HG02973 (cell line): ENCODE measurements around the gene BBS2.
"Not testable (repeated sequence)": the region's sequence is repeated elsewhere in the genome, so short reads cannot be mapped to it uniquely, and the experiment has no call there.

Experiments
- ATAC-seq: cut with Tn5 transposase; IDR thresholded peaks from one replicate; pipeline ENCODE4 v1.9.1; 2021; ENCODE audit warnings: moderate library complexity; ENCODE audit not compliant: unreplicated experiment

BBS2 gene

DNA sequence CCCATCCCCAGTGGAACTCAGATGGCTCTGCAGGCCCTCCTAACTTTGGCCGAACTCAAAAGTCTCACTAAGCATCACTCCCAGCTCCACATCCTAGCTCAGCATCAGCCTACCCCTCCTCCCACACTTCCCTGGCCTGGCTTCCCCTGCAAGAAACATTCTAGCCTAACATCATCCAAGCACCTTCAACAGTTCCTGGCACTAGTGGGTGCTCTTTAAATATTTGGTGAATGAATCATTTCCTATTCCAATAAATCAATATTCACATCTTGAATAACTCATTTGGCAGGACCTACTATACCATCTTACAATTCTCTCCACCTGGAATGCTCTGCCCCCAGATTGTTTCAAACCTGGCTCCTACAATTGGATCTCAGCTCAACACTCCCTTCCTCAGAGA, 11.0 kb upstream of the BBS2 start:
- ATAC-seq = no peak

DNA sequence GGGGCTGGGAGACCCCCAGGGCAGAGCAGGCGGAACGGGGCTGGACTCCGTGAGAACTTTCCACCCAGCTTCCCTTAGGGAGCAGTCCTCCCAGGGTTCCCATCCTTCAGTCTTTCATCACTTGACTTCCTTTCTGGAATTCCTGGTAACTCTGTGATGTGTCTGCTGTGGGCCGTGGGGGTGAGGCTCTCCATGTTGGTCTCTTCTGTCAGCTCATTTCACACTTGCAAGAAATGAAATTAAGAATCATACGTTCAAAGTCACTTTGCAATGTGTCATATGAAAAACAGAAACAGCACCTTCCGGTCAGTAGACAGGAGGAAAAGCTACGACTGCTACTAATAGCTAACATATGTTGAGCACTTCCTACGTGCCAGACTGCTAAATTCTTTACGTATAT, 5.4 kb upstream of the BBS2 start:
- no peak for ATAC-seq

DNA sequence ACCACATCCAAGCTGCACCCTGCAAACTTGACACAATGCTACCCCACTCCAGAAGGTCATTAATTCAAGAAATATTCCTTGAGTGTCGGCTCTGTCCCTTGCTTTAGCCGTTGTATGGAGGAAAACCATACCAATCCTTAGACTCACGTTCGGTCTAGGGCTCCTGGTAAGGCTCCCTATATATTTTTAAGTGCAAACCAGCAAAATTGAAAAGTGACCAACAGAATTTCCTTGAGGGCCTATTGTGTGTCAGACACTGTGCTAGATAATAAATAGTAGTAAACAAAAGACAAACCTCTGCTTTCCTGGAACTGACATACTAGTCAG, 390 bp upstream of the BBS2 start:
- no peak for ATAC-seq

DNA sequence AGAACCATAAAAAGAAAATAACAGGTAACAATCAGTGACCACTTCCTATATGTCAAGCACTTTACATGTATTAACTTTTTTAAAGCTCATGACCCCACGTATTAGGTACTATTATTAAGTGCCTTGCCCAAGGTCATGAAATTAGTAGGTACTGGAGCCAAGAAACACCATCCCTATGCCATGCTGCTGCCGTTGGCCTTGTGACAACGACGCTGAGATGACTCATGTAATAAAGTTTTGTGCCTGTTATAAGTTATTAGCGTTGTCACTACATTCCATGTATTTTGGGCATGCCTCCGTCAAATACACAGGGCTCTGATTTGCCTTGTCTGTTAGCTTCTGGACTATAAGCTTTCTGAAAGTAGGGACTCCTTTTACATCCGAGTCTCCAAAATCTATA, 1.4 kb downstream of the BBS2 start:
- ATAC-seq = no peak

DNA sequence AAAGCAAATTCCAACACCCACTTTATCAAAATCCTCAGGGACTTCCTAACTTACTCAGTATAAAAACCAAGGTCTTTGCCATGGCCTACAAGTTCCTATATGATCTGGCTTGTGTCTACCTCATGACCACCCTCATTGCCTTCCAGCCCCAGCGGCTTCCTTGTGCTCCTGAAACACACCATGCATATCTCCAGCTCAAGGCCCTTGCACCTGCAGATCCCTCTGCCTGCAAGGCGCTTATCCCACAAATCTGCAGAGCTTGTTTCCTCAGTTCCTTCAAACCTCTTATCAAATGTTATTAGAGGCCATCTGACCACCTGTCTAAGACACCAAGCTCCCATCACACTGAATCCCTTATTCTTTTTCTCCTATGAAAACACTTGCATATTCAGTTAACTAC, 2.6 kb downstream of the BBS2 start:
- no peak for ATAC-seq

DNA sequence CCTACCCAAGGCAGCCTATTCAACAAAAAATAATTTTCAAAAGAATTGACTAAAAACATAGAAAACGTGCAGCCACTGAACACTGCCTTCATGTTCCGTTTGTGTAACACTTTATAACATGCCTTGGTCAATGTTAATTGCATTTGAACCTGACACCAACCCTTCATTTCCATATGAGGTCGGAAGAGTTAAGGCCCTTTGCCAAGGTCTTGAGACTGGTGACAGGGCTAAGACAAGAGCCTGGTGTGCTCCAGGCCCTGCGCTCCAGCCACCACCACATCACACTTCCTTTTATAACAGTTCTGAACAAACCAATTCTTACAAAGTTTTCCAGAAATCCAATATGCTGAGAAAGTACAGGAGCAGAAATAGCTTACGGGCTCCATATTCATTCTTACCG, 4.2 kb downstream of the BBS2 start:
- ATAC-seq = no peak

GRCh38 chr16:56514845-56515244, 5.0 kb downstream of the BBS2 start:
- no peak for ATAC-seq

GRCh38 chr16:56513972-56514371, 5.9 kb downstream of the BBS2 start:
- no peak for ATAC-seq

DNA sequence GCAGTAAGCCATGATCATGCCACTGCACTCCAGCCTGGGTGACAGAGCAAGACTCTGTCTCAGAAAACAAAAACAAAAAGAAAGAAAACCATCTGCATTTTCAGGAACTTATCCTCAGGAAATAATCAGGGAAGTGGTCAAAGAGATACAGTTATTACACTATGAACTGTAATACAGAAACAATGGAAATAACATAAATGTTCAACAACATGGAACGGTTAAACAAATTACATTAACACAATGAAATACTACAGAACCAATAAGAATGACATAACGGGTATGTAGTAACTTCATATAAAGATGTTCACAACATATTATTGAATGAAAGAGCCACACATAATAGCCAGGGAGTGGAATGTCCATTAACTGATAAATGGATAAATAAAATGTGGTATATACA, 6.7 kb downstream of the BBS2 start:
- no peak for ATAC-seq

DNA sequence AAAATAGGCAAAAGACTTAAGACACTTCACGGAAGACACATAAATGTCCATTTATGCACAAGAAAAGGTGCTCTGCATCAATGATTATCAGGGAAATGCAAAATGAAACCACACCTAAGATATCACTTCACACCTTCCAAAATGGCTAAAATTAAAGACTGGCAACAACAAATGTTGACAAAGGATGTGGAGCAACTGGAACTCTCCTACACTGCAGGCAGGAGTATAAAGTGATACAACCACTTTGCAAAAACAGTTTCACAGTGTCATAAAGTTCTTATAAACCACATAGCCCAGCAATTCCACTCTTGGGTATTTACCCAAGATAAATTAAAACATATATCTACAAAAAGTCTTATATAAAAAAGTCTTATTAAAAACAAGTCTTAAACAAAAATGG, 7.8 kb downstream of the BBS2 start:
- no peak for ATAC-seq

DNA sequence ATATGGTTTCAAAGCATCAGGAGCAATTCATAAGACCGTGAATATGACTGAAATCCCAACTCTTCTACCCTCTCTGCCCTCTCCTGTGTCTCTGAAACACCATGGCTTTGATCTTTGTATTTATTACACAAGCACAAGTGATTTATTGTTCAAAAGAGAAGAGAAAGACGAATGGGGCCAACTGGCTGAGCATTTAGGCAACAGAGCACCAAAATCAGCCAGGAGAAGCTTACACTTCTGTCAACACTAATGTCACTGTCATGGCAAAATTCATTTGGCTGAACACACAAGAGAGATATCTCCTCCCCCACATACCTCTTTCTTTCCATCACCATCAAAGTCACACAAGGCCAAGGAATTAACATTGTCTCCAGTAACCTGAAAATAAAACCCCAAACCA, 9.3 kb downstream of the BBS2 start:
- no peak for ATAC-seq

DNA sequence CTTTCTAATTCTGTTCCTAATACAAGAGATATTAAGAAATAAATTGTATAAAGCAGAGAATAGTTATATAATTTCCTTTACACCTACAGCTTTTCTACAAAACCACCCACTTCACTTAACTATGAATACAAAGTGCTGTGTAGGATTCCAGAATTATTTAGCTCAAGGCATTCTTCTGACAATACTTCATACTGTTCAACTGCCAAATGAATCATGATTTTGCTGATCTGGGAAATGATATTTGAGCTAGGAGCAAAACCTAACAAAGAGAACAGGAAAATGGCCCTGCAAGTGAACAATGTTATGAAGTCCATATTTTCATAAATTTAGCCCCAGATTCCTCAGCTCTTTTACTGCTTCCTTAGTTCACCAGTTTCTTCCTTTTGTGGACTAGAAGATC, 12.9 kb downstream of the BBS2 start:
- no peak for ATAC-seq

GRCh38 chr16:56505181-56505580, 14.6 kb downstream of the BBS2 start:
- no peak for ATAC-seq

- ATAC-seq = no peak
Observed at GRCh38 chr16:56493815-56494214, 26.0 kb downstream of the BBS2 start.

- no peak for ATAC-seq
Observed at GRCh38 chr16:56493126-56493525, 26.7 kb downstream of the BBS2 start.

GRCh38 chr16:56491657-56492261, 28.1 kb downstream of the BBS2 start:
- no peak for ATAC-seq

DNA sequence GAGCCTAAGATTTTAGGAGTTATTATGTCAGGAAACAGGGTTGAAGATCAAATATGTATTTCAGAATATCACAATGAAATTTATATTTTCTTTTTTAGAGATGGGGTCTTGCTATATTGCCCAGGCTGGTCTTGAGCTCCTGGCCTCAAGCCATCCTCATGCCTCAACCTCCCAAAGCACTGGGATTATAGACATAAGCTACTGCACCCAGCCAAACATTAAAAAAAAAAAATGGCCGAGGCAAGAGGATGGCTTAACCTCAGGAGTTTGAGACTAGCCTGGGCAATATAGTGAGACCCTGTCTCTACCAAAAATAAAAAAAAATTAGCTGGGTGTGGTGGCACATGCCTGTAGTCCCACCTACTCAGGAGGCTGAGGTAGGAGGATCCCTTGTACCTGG, 31.0 kb downstream of the BBS2 start:
- not testable (repeated sequence) for ATAC-seq

GRCh38 chr16:56488035-56488434, 31.8 kb downstream of the BBS2 start:
- no peak for ATAC-seq

GRCh38 chr16:56483394-56483793, 36.4 kb downstream of the BBS2 start:
- ATAC-seq = no peak

DNA sequence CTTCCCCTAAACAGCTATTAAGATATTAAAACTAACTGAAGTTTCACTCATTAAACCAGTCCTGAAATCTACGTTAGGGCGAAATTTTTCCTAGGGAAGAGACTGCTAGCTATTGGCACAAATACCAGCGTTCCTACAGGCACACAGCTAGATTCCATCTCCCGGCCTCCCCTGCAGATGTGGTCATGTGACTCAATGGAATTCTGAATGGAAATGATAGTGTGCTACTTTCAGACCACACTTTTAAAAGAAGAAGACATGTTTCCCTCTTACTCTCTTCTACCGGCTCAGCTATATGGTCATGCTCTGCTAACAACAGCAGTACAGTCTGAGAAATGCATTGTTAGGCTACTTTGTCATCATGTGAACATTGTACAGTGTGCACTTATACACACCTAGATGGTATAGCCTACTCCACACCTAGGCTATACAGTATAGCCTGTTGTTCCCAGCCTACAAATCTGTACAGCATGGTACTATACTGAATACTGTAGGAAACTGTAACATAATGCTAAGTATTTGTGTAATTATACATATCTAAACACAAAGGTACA, 37.1 kb downstream of the BBS2 start:
- ATAC-seq = no peak

DNA sequence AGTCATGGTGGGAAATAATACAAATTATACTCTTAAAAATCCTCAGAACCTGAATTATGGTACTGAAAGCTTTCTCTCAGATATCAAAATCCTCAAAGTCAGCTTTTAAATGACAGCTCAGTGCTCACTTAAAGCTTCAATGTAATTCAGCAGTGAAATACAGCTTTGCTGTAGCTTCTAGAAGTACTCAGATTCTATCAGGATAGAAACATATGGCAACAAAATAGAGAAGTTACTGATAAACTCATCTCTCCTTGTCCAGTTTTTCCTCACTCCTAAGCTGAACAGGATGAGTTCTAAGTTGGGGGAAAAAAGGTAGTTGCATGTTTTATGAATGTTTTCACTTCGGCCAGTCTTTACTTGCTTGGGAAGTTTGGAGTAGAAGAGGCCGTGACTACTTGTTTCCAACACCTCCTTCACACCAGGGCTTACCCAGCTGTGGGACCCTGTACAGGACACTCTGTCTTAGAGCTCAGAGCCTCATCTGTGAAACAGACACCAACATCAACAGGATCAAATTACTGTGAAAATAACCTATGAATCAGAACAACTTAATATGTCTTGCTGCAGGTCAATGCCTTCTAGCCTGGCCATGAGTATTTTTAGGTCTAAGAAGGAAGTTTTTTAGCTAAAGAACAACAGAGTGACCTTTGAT, 38.2 kb downstream of the BBS2 start:
- ATAC-seq = no peak

GRCh38 chr16:56480776-56481467, 38.9 kb downstream of the BBS2 start:
- ATAC-seq = no peak
